ENCODE measurements around the gene MBOAT2. TPM values are rescaled to one million over a fixed set of nuclear protein-coding genes. Genes with fewer than 3 reads are reported as not detected.

Gene MBOAT2
- polyA plus RNA-seq, 1 donor (not counting 4 experiments of a cell fraction or from before 2014, with no cell fraction given): 121 TPM

GRCh38 chr2:8938384-8938783, 65.1 kb downstream of the MBOAT2 start:
- FAIRE-seq (no peak), DNase-seq (ENCODE audit: low read depth, low spot score) (no peak)
- no peak overlapping the region for H3K4me3 ChIP-seq (ENCODE audit: control insufficient read depth in 2 of 3, extremely low read depth in 1 of 3, insufficient read depth in 2 of 3, low read depth in 1 of 3, low read length in 3 of 3)
- H3K9me1 ChIP-seq (ENCODE audit: control insufficient read depth, extremely low read depth, insufficient read depth, low read length): peaks cover 3% of the 10 kb centered on the region
- no peaks in the 10 kb centered on the region for H4K20me1 ChIP-seq (ENCODE audit: control insufficient read depth, extremely low read depth, insufficient read depth, low read length)
- H3K9ac ChIP-seq (ENCODE audit: control insufficient read depth, extremely low read depth, insufficient read depth, low read length): no peak overlapping the region
- H3K79me2 ChIP-seq (ENCODE audit: control insufficient read depth, insufficient read depth, low read length): peaks cover 7% of the 10 kb centered on the region
- H3K27me3 ChIP-seq (ENCODE audit: control insufficient read depth, extremely low read depth, insufficient read depth, low read length): no peaks in the 10 kb centered on the region
- H3K4me1 ChIP-seq (ENCODE audit: control insufficient read depth, extremely low read depth, insufficient read depth, low read length): no peaks in the 10 kb centered on the region
- no peak overlapping the region for H3K27ac ChIP-seq (ENCODE audit: control insufficient read depth, insufficient read depth, low read length)
- H2AFZ ChIP-seq (ENCODE audit: control insufficient read depth, low read length): no peak overlapping the region
- dilution Hi-C loops (cut with MboI; ENCODE audit: extremely low pct_ligation_motif_present, low sequenced_read_pairs): no loop called here
- no peaks in the 10 kb centered on the region for H3K9me3 ChIP-seq (ENCODE audit: control insufficient read depth, low read depth, low read length)
- TF ChIP-seq CTCF (optimal IDR thresholded peaks at IDR 0.05 in 1 of 3, IDR thresholded peaks at IDR 0.05 in 1 of 3, conservative IDR thresholded peaks at IDR 0.05 in 1 of 3; ENCODE audit: extremely low read depth in 1 of 3, insufficient read depth in 2 of 3, low read length in 3 of 3) (no peak), EZH2 (IDR thresholded peaks at IDR 0.05; ENCODE audit: low read length) (no peak)
- H3K36me3 ChIP-seq (ENCODE audit: control insufficient read depth in 2 of 2, extremely low read depth in 1 of 2, insufficient read depth in 2 of 2, low read length in 2 of 2): peaks cover 15 to 20% of the 10 kb centered on the region in 2 experiments
- H3K4me2 ChIP-seq (ENCODE audit: control insufficient read depth, extremely low read depth, insufficient read depth, low read depth, low read length): no peak overlapping the region

GRCh38 chr2:8935982-8936381, 67.5 kb downstream of the MBOAT2 start:
- TF ChIP-seq CTCF (optimal IDR thresholded peaks at IDR 0.05 in 1 of 3, IDR thresholded peaks at IDR 0.05 in 1 of 3, conservative IDR thresholded peaks at IDR 0.05 in 1 of 3; ENCODE audit: extremely low read depth in 1 of 3, insufficient read depth in 2 of 3, low read length in 3 of 3) (no peak), EZH2 (IDR thresholded peaks at IDR 0.05; ENCODE audit: low read length) (no peak)
- no peaks in the 10 kb centered on the region for H3K4me1 ChIP-seq (ENCODE audit: control insufficient read depth, extremely low read depth, insufficient read depth, low read length)
- H3K9me3 ChIP-seq (ENCODE audit: control insufficient read depth, low read depth, low read length): no peaks in the 10 kb centered on the region
- H4K20me1 ChIP-seq (ENCODE audit: control insufficient read depth, extremely low read depth, insufficient read depth, low read length): no peaks in the 10 kb centered on the region
- peaks cover 3% of the 10 kb centered on the region for H3K9me1 ChIP-seq (ENCODE audit: control insufficient read depth, extremely low read depth, insufficient read depth, low read length)
- H3K4me2 ChIP-seq (ENCODE audit: control insufficient read depth, extremely low read depth, insufficient read depth, low read depth, low read length): no peak overlapping the region
- H3K27ac ChIP-seq (ENCODE audit: control insufficient read depth, insufficient read depth, low read length): no peak overlapping the region
- H3K36me3 ChIP-seq (ENCODE audit: control insufficient read depth in 2 of 2, extremely low read depth in 1 of 2, insufficient read depth in 2 of 2, low read length in 2 of 2): peaks cover 13 to 20% of the 10 kb centered on the region in 2 experiments
- H3K9ac ChIP-seq (ENCODE audit: control insufficient read depth, extremely low read depth, insufficient read depth, low read length): no peak overlapping the region
- H3K79me2 ChIP-seq (ENCODE audit: control insufficient read depth, insufficient read depth, low read length): peaks cover 7% of the 10 kb centered on the region
- no peak for FAIRE-seq
- dilution Hi-C loops (cut with MboI; ENCODE audit: extremely low pct_ligation_motif_present, low sequenced_read_pairs): no loop called here
- no peak overlapping the region for H3K4me3 ChIP-seq (ENCODE audit: control insufficient read depth in 2 of 3, extremely low read depth in 1 of 3, insufficient read depth in 2 of 3, low read depth in 1 of 3, low read length in 3 of 3)
- H3K27me3 ChIP-seq (ENCODE audit: control insufficient read depth, extremely low read depth, insufficient read depth, low read length): no peaks in the 10 kb centered on the region
- H2AFZ ChIP-seq (ENCODE audit: control insufficient read depth, low read length): no peak overlapping the region
- DNase-seq (ENCODE audit: low read depth, low spot score): no peak

All from keratinocyte (primary cell).